Measurements from ENCODE around the gene ENTREP1. TPM values are rescaled to one million over a fixed set of nuclear protein-coding genes. Genes with fewer than 3 reads are reported as not detected.

The ENTREP1 gene
- total RNA-seq, 1 experiment from 2014 or later: 21.3 TPM

DNA sequence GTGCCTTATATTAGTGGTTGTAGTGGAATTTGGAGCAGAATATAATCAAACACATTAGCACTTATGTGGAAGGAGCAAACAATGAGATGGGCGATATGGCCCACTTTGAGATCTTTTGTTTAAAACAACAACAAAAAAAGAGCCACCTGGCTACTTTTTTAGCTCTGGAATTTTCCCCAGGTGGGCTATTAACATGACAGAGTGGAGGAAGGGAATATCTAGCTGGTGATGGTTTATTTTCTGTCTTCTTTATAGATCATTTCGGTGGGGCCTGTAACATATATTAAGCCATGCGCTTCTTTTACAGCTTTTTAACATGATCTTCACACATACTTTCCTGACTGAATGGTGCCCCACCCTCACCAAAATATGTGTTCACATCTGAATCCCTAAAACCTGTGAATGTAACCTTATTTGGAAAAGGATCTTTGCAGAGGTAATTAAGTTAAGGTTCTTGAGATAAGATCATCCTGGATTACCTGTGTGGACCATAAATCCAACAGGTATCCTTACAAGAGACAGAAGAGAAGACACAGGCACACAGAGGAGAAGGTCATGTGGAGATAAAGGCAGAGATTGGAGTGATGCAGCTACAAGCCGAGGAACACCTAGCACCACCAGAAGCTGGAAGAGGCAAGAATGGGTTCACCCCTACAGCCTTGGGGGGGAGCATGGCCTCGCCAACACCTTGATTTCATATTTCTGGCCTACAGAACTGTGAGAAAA lies 16.6 kb upstream of the ENTREP1 start:
- peak overlapping the region; percentile 12 for H4K91ac ChIP-seq (ENCODE audit: insufficient read length, low read depth, low read length)
- H4K20me1 ChIP-seq (ENCODE audit: control insufficient read depth, insufficient read depth, insufficient read length): no peaks in the 10 kb centered on the region
- H3K18ac ChIP-seq (ENCODE audit: insufficient read length, low read depth, low read length): peak overlapping the region; percentile 59
- no peaks in the 10 kb centered on the region for H3K79me2 ChIP-seq (ENCODE audit: insufficient read depth, low read length)
- no peak overlapping the region for H3K4ac ChIP-seq (ENCODE audit: low read depth, low read length)
- peak overlapping the region; percentile 1 for H3K4me2 ChIP-seq (ENCODE audit: insufficient read depth, insufficient read length, low read length)
- no peak overlapping the region for H4K8ac ChIP-seq (replicated peaks; ENCODE audit: insufficient read length, low read depth, low read length)
- Mint-ChIP-seq H3K4me3 (no peak overlapping the region; a peak in 1 of 5 replicates), H3K4me1 (peaks cover 22 to 30% of the 10 kb centered on the region in 2 experiments), H3K27ac (peak overlapping the region; percentile 94 to 100 (median 97)), H3K36me3 (ENCODE audit: insufficient read depth in 1 of 3, low read depth in 3 of 3) (peaks cover 24 to 52% (median 32%) of the 10 kb centered on the region in 3 experiments), H3K9me3 (peaks cover 37 to 38% of the 10 kb centered on the region in 2 experiments), H3K27me3 (ENCODE audit: low read depth) (no peaks in the 10 kb centered on the region)
- H3K23me2 ChIP-seq (ENCODE audit: insufficient read length, low read depth, low read length, poor library complexity, severe bottlenecking): no peaks in the 10 kb centered on the region
- H3K27ac ChIP-seq (ENCODE audit: insufficient read length, low read depth, low read length): peak overlapping the region; percentile 89
- H2BK120ac ChIP-seq (ENCODE audit: low read depth, low read length, poor library complexity, severe bottlenecking): peak overlapping the region; percentile 1
- peak overlapping the region; percentile 92 for H2BK5ac ChIP-seq (ENCODE audit: insufficient read length, low read length)
- H2BK15ac ChIP-seq (ENCODE audit: low read depth, low read length): no peak overlapping the region
- peak overlapping the region; percentile 50 for H4K5ac ChIP-seq (ENCODE audit: insufficient read length, low read depth, low read length)
- peak overlapping the region; percentile 1 for H3T11ph ChIP-seq (ENCODE audit: low read length)
- no peak overlapping the region for H3K23ac ChIP-seq (ENCODE audit: insufficient read length, low read depth, low read length)
- no peaks in the 10 kb centered on the region for H3K79me1 ChIP-seq (ENCODE audit: insufficient read depth, low read depth, low read length, poor library complexity, severe bottlenecking)
- peak overlapping the region; percentile 94 for H2BK12ac ChIP-seq (ENCODE audit: insufficient read length, low read depth, low read length)
- peaks cover 11% of the 10 kb centered on the region for H3K4me1 ChIP-seq (ENCODE audit: insufficient read depth, low read length)
- no peak for DNase-seq
- no peak overlapping the region for H2AFZ ChIP-seq (ENCODE audit: low read length)
- no CpG with 5 or more reads among the region's 5 CpGs for WGBS (ENCODE audit: extremely low coverage, insufficient read length, low lambda C conversion rate)
- peaks cover 14% of the 10 kb centered on the region for H3K9me3 ChIP-seq (ENCODE audit: control insufficient read depth, low read depth, low read length)
- H2AK5ac ChIP-seq (ENCODE audit: insufficient read length, low read length): peak overlapping the region; percentile 93
- no peak overlapping the region for H2BK20ac ChIP-seq (ENCODE audit: low read depth, low read length, poor library complexity, severe bottlenecking)
- no peaks in the 10 kb centered on the region for H3K27me3 ChIP-seq (ENCODE audit: insufficient read depth, low read length)
- no peak overlapping the region; the same call in 1 of the 2 replicates for H3K14ac ChIP-seq (ENCODE audit: insufficient read depth, low read length)
- H3K9ac ChIP-seq (ENCODE audit: extremely low read depth, insufficient read length, low read length): no peak overlapping the region
- no peak for TF ChIP-seq CTCF (conservative IDR thresholded peaks at IDR 0.05)
- H3K56ac ChIP-seq (ENCODE audit: insufficient read length, low read depth, low read length): peak overlapping the region; percentile 51
